HepG2 (cell line): Measurements from ENCODE around the gene TBX6. TPM values are rescaled to one million over a fixed set of nuclear protein-coding genes. Genes with fewer than 3 reads are reported as not detected.

Experiments
- ATAC-seq: fragments of 200-7000 bp; cut with Tn5 transposase; 3 replicates; pipeline ENCODE4 v1.9.1; 2020; ENCODE audit warnings: mild to moderate bottlenecking, moderate library complexity
- BruUV-seq: library from RNA; stranded (reverse); fragments of 400-500 nt; replicated peaks from 2 replicates; lab custom pipeline; 2021; lab: Mats Ljungman, UMichigan
- CTCF ChIA-PET: fragments of 300-600 bp; formaldehyde crosslinking; extraction: SDS; loops from one replicate; lab custom pipeline; 2021; ENCODE audit warnings: low total read pairs, inconsistent platforms, low intra/inter-chr PET ratio; lab: Yijun Ruan, JAX
- POLR2A ChIA-PET: fragments of 350-600 bp; sonication (Branson Sonifier 250); formaldehyde crosslinking; loops from one replicate; lab custom pipeline; 2020; ENCODE audit warnings: antibody characterized with exemption, inconsistent platforms; lab: Yijun Ruan, JAX
- DNase-seq: peaks from one replicate; pipeline ENCODE4 v3.0.0-alpha.2; 2015; ENCODE audit warnings: low spot score
- FAIRE-seq: peaks from 3 replicates; lab custom pipeline; 2011; peaks lifted over from hg19 to GRCh38; lab: Jason Lieb, UNC
- H2AFZ ChIP-seq: one replicate; pipeline ENCODE4 v1.6.1; 2011; ENCODE audit warnings: low read length, inconsistent platforms
- H3K27ac ChIP-seq: fragments of 300-600 bp; 3 replicates; pipeline ENCODE4 v1.8.0; 2011; ENCODE audit warnings: mixed run types, mild to moderate bottlenecking, mixed read lengths, low read length, inconsistent platforms; ENCODE audit not compliant: insufficient read depth; ENCODE audit errors: extremely low read length
- H3K27me3 ChIP-seq, 2 experiments: fragments of 200-600 bp in 1 of 2; 2 replicates in 1 of 2; 3 replicates in 1 of 2; pipeline versions ENCODE4 v1.6.0 to v1.8.0; 2011; ENCODE audit warnings: low read length in 2 of 2, mild to moderate bottlenecking in 2 of 2, moderate library complexity in 2 of 2, inconsistent platforms in 1 of 2; ENCODE audit not compliant: insufficient read depth in 2 of 2, control insufficient read depth in 1 of 2
- H3K36me3 ChIP-seq, 2 experiments: fragments of 200-600 bp in 1 of 2; replicated peaks in 1 of 2; 2 replicates in 1 of 2; 3 replicates in 1 of 2; pipeline versions ENCODE4 v1.5.1 to v1.8.0; 2011; ENCODE audit warnings: low read length in 2 of 2, inconsistent platforms in 1 of 2; ENCODE audit not compliant: insufficient read depth in 2 of 2, control insufficient read depth in 1 of 2
- H3K4me1 ChIP-seq: 2 replicates; pipeline ENCODE4 v1.5.1; 2012; ENCODE audit warnings: low read length, inconsistent platforms; ENCODE audit not compliant: insufficient read depth
- H3K4me2 ChIP-seq: 2 replicates; pipeline ENCODE4 v1.6.0; 2011; ENCODE audit warnings: low read depth, low read length, inconsistent platforms
- H3K4me3 ChIP-seq, 3 experiments: fragments of 200-600 bp in 1 of 3; sonication (generic), shearing (Covaris generic) in 1 of 3; replicated peaks in 1 of 3; 2 replicates each; pipeline ENCODE4 v1.5.1; 2011 to 2016; ENCODE audit warnings: low read length in 3 of 3, inconsistent platforms in 2 of 3, low read depth in 2 of 3, mild to moderate bottlenecking in 2 of 3, control low read depth in 1 of 3, mixed read lengths in 1 of 3; ENCODE audit not compliant: insufficient read depth in 1 of 3
- H3K79me2 ChIP-seq: one replicate; pipeline ENCODE4 v1.6.1; 2011; ENCODE audit warnings: low read length, inconsistent platforms; ENCODE audit not compliant: insufficient read depth
- H3K9ac ChIP-seq: 2 replicates; pipeline ENCODE4 v1.6.0; 2011; ENCODE audit warnings: mild to moderate bottlenecking, low read depth, low read length, inconsistent platforms; ENCODE audit not compliant: insufficient read depth
- H3K9me3 ChIP-seq: 2 replicates; pipeline ENCODE4 v1.5.1; 2012; ENCODE audit warnings: mild to moderate bottlenecking, low read length
- H4K20me1 ChIP-seq: 2 replicates; pipeline ENCODE4 v1.6.0; 2011; ENCODE audit warnings: inconsistent platforms, mild to moderate bottlenecking, low read length, moderate library complexity; ENCODE audit not compliant: insufficient read depth
- TBX2 ChIP-seq: sonication (generic); formaldehyde crosslinking; IDR thresholded peaks from 2 replicates; pipeline ENCODE4 v1.5.0; 2020; ENCODE audit warnings: missing genetic modification reagents, mild to moderate bottlenecking, borderline replicate concordance
- WGBS: methylation state at CpG from one replicate; pipeline ENCODE4 v1.1.6; 2017; ENCODE audit warnings: low lambda C conversion rate; 5-methylcytosine and 5-hydroxymethylcytosine counted together
- in situ Hi-C: cut with HindIII; loops from 2 replicates; pipeline ENCODE4 v1.10.0; 2017; ENCODE audit warnings: low pct_unique_long_range_greater_than_20kb; ENCODE audit not compliant: extremely low pct_ligation_motif_present
- intact Hi-C: fragments of 100-400 bp; cut with micrococcal nuclease; formaldehyde crosslinking; loops from one replicate; pipeline ENCODE4 v1.10.0; 2022; ENCODE audit not compliant: unreplicated experiment
- polyA plus RNA-seq, 8 experiments: library from polyadenylated mRNA; depleted of rRNA in 3 of 8; stranded (reverse) in 7 of 8; unstranded in 1 of 8; fragments of >200 nt; fragmentation: Illumina TruSeq in 4 of 8; extraction: Trizol in 4 of 8; gene quantifications; 2 replicates each; pipeline versions ENCODE4 v1.2.1 to v1.2.3, GENCODE V29; 2011 to 2016; ENCODE audit warnings: low read depth in 4 of 8, missing spikeins in 1 of 8, mixed read lengths in 1 of 8; ENCODE audit not compliant: insufficient read depth in 1 of 8
- total RNA-seq, 5 experiments: library from RNA; depleted of rRNA; stranded (reverse); fragments of >200 nt; fragmentation: Illumina TruSeq; extraction: Trizol; gene quantifications; 2 replicates each; pipeline ENCODE4 v1.2.3, GENCODE V29; 2016; ENCODE audit warnings: low read depth in 1 of 5
- TF ChIP-seq, protein P1 (sequence below): sonication (generic); formaldehyde crosslinking; IDR thresholded peaks from 2 replicates; pipeline ENCODE4 v1.4.0; 2020; ENCODE audit warnings: missing genetic modification reagents, borderline replicate concordance

The TBX6 gene
- total and polyA plus RNA-seq, 2 of the 13 experiments (the other 11 are each of a cell fraction or from before 2014, with no cell fraction given) = 0.24 to 0.42 TPM

DNA sequence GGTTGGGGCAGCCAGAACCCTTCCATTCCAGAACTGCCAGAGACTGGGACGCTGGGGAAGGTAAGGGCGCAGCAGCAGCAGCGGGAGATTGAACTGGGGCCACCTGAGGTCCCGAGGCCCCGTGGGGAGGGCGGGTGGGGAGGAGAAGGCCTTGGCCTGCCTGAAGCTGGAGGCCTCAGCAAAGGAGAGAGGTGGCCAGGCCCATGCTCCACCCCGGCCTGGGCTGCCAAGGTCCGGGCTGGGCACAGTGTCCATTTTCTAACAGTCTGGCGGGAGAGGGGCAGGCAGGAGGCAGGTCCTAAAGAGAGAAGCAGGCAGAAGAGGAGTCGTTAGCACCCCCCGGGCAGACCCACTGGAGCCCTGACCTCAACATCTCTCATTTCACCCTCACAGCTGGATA, 22.7 kb upstream of the TBX6 start:
- BruUV-seq = no TSS peak
- in situ Hi-C loops (no loop called here), intact Hi-C loops (no loop called here)
- Histone ChIP-seq H3K9me3 (no peaks in the 10 kb centered on the region), H3K79me2 (no peaks in the 10 kb centered on the region), H3K4me2 (no peak overlapping the region), H3K4me1 (peaks cover 30% of the 10 kb centered on the region), H3K9ac (no peak overlapping the region), H3K27me3 (no peaks in the 10 kb centered on the region), H3K36me3 (peaks cover 9 to 19% of the 10 kb centered on the region in 2 experiments; a peak in 4 of 5 replicates), H3K27ac (no peak overlapping the region), H2AFZ (no peak overlapping the region), H4K20me1 (no peaks in the 10 kb centered on the region), H3K4me3 (no peak overlapping the region)
- ChIA-PET CTCF (no interaction called here), POLR2A (interaction anchor here (1.1 to 3.4 kb wide), 2 partner anchors 10 to 69 kb away, joined by 4 to 28 read pairs; partner anchors contain the start of genes CORO1A and MAPK3)
- ATAC-seq (no peak), DNase-seq (no peak), FAIRE-seq (no peak)
- TF ChIP-seq, protein P1, sequence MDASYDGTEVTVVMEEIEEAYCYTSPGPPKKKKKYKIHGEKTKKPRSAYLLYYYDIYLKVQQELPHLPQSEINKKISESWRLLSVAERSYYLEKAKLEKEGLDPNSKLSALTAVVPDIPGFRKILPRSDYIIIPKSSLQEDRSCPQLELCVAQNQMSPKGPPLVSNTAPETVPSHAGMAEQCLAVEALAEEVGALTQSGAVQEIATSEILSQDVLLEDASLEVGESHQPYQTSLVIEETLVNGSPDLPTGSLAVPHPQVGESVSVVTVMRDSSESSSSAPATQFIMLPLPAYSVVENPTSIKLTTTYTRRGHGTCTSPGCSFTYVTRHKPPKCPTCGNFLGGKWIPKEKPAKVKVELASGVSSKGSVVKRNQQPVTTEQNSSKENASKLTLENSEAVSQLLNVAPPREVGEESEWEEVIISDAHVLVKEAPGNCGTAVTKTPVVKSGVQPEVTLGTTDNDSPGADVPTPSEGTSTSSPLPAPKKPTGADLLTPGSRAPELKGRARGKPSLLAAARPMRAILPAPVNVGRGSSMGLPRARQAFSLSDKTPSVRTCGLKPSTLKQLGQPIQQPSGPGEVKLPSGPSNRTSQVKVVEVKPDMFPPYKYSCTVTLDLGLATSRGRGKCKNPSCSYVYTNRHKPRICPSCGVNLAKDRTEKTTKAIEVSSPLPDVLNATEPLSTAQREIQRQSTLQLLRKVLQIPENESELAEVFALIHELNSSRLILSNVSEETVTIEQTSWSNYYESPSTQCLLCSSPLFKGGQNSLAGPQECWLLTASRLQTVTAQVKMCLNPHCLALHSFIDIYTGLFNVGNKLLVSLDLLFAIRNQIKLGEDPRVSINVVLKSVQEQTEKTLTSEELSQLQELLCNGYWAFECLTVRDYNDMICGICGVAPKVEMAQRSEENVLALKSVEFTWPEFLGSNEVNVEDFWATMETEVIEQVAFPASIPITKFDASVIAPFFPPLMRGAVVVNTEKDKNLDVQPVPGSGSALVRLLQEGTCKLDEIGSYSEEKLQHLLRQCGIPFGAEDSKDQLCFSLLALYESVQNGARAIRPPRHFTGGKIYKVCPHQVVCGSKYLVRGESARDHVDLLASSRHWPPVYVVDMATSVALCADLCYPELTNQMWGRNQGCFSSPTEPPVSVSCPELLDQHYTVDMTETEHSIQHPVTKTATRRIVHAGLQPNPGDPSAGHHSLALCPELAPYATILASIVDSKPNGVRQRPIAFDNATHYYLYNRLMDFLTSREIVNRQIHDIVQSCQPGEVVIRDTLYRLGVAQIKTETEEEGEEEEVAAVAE (CRISPR knock-in tag) = no peak
- no peak for TF ChIP-seq TBX2
- WGBS = 93% methylated on average over 8 of the region's 11 CpGs
